Esophagus muscularis mucosa (tissue), 3 donors: ENCODE data around the gene DNAH12.

Experiments
- CTCF ChIP-seq, 3 experiments: fragments of 200-600 bp in 2 of 3; fragments of 450-650 bp in 1 of 3; sonication (generic) in 2 of 3; IDR thresholded peaks; one replicate each; pipeline ENCODE4 v1.5.1; 2017 to 2019; ENCODE audit warnings: antibody characterized with exemption in 3 of 3, mild to moderate bottlenecking in 2 of 3, moderate library complexity in 1 of 3
- POLR2A ChIP-seq: fragments of 450-650 bp; IDR thresholded peaks from one replicate; pipeline ENCODE4 v1.6.1; 2017; ENCODE audit warnings: antibody characterized with exemption, moderate library complexity, mild to moderate bottlenecking, low read depth
- POLR2AphosphoS5 ChIP-seq, 2 donors: sonication (generic); formaldehyde crosslinking; IDR thresholded peaks; one replicate each; pipeline ENCODE4 v1.6.1; 2017; ENCODE audit warnings: antibody characterized with exemption in 2 of 2

- TF ChIP-seq POLR2A (no peak), CTCF (IDR thresholded peaks at IDR 0.05) (no peak), POLR2AphosphoS5 (IDR thresholded peaks at IDR 0.05) (no peak)
Observed at GRCh38 chr3:57587905-57588304, 43.8 kb upstream of the DNAH12 start.
